HG02938 (cell line): ENCODE results near the gene TRIM54.
"Not testable (repeated sequence)": the region's sequence is repeated elsewhere in the genome, so short reads cannot be mapped to it uniquely, and the experiment has no call there.

Experiments
- ATAC-seq: cut with Tn5 transposase; IDR thresholded peaks from one replicate; pipeline ENCODE4 v1.9.1; 2021; ENCODE audit warnings: mild to moderate bottlenecking, moderate library complexity; ENCODE audit not compliant: unreplicated experiment

Gene TRIM54

GRCh38 chr2:27256855-27257454 lies 25.3 kb upstream of the TRIM54 start:
- no peak for ATAC-seq

- no peak for ATAC-seq
These were observed 24.2 kb upstream of the TRIM54 start for GRCh38 chr2:27258051-27258450.

- ATAC-seq, result no peak
These were observed 20.8 kb upstream of the TRIM54 start for GRCh38 chr2:27261241-27261925.

GRCh38 chr2:27261926-27262298 lies 20.3 kb upstream of the TRIM54 start:
- ATAC-seq, result no peak

- ATAC-seq, result no peak
These were observed 19.6 kb upstream of the TRIM54 start, which contains the start of gene SLC30A3 for GRCh38 chr2:27262379-27263286. SLC30A3 (minus strand) TSS chr2:27263047; CDS start chr2:27262906, 141 bp downstream.

GRCh38 chr2:27263287-27264252 lies 18.7 kb upstream of the TRIM54 start:
- ATAC-seq, result no peak

GRCh38 chr2:27264253-27264752 lies 17.9 kb upstream of the TRIM54 start:
- no peak for ATAC-seq

GRCh38 chr2:27264753-27265535 lies 17.3 kb upstream of the TRIM54 start:
- ATAC-seq, result no peak

GRCh38 chr2:27265536-27265870 lies 16.7 kb upstream of the TRIM54 start:
- no peak for ATAC-seq

- ATAC-seq, result not testable (repeated sequence)
These were observed 13.9 kb upstream of the TRIM54 start for GRCh38 chr2:27268296-27268695.

GRCh38 chr2:27270131-27270530 lies 12.1 kb upstream of the TRIM54 start:
- ATAC-seq, result no peak

- no peak for ATAC-seq
These were observed 11.6 kb upstream of the TRIM54 start for GRCh38 chr2:27270670-27271069.

GRCh38 chr2:27271631-27272340 lies 10.4 kb upstream of the TRIM54 start:
- ATAC-seq, result no peak

GRCh38 chr2:27272537-27273522 lies 9.4 kb upstream of the TRIM54 start:
- ATAC-seq, result not testable (repeated sequence)

GRCh38 chr2:27275211-27276150 lies 6.7 kb upstream of the TRIM54 start, which contains the start of gene DNAJC5G:
DNAJC5G (plus strand) TSS chr2:27275433; CDS start chr2:27276729, 1,296 bp downstream.
- no peak for ATAC-seq

GRCh38 chr2:27278010-27278409 lies 4.2 kb upstream of the TRIM54 start:
- no peak for ATAC-seq

GRCh38 chr2:27280826-27281225 lies 1.4 kb upstream of the TRIM54 start:
- no peak for ATAC-seq
